ENCODE measurements around the gene CDKL5. TPM values are rescaled to one million over a fixed set of nuclear protein-coding genes. Genes with fewer than 3 reads are reported as not detected.

Gene CDKL5
- total and polyA plus RNA-seq, 10 donors = 0.24 to 10.6 (median 7.0) TPM

DNA sequence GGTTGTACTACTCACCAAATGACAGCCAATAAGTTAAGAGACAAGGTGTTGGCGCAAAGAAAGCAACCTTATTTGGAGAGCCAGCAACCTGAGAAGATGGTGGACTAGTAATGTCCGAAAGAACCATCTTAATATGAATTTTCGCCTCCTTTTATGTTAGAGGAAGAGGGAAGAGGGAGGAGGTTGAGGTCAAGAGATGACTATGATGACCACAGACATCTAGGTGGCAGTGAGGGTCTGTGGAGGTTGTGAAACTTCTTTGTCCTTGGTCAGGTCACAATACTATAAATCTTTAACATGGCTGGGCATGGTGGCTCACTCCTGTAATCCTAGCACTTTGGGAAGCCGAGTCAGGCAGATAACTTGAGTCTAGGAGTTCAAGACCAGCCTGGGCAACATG, 15.4 kb downstream of the CDKL5 start:
- TF ChIP-seq POLR2AphosphoS5 (IDR thresholded peaks at IDR 0.05) (no peak), POLR2A (IDR thresholded peaks at IDR 0.05) (no peak)
- TF ChIP-seq, protein P1, sequence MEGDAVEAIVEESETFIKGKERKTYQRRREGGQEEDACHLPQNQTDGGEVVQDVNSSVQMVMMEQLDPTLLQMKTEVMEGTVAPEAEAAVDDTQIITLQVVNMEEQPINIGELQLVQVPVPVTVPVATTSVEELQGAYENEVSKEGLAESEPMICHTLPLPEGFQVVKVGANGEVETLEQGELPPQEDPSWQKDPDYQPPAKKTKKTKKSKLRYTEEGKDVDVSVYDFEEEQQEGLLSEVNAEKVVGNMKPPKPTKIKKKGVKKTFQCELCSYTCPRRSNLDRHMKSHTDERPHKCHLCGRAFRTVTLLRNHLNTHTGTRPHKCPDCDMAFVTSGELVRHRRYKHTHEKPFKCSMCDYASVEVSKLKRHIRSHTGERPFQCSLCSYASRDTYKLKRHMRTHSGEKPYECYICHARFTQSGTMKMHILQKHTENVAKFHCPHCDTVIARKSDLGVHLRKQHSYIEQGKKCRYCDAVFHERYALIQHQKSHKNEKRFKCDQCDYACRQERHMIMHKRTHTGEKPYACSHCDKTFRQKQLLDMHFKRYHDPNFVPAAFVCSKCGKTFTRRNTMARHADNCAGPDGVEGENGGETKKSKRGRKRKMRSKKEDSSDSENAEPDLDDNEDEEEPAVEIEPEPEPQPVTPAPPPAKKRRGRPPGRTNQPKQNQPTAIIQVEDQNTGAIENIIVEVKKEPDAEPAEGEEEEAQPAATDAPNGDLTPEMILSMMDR (IDR thresholded peaks at IDR 0.05 in 8 of 11, conservative IDR thresholded peaks at IDR 0.05 in 3 of 11) = no peak

DNA sequence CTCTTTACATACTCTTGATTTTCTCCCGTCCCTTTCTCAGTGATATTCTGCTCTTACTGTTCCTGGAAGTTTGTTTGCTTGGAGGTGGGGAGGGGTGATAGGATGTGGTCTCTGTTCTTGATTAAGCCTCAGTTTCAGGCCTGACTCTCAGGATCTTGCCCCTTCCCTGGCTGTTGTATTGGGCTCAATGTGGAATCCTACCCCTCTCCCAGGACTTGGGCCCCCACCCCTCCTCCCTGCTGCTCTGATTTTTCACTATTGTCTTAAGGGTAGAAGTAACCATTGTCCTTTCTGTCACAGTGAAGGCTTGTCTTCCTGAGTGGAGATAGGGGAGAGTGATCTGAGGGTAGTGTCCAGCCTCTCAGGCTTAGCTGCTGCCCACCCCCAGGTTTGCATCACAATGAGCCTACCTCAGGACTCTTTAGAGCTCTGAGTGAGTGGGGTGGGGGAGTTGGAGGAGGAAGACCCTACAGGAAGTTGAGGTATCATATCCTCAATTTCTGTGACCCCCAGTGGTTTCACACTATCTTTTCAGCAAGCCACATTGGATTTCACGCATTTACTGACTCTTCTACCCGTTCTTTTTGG, 16.5 kb downstream of the CDKL5 start:
- no peak overlapping the region for H3K27ac ChIP-seq
- no peaks in the 10 kb centered on the region for H3K4me1 ChIP-seq
- no peaks in the 10 kb centered on the region for H3K27me3 ChIP-seq (replicated peaks in 1 of 7)
- 68 to 86% (median 75%) methylated on average over 3 of the region's 3 CpGs for WGBS, 5 donors
- intact Hi-C loops (cut with DNase I; ENCODE audit: low total_unique reads) = no loop called here
- TF ChIP-seq, protein P1 (IDR thresholded peaks at IDR 0.05 in 8 of 11, conservative IDR thresholded peaks at IDR 0.05 in 3 of 11) = no peak
- no peak for TF ChIP-seq POLR2A (IDR thresholded peaks at IDR 0.05)
- TF ChIP-seq POLR2AphosphoS5 (IDR thresholded peaks at IDR 0.05) = no peak
- DNase-seq = no peak
- H3K36me3 ChIP-seq = no peaks in the 10 kb centered on the region
- no peak overlapping the region for H3K4me3 ChIP-seq
- no peaks in the 10 kb centered on the region for H3K9me3 ChIP-seq

More for the DNA sequence above, 15.4 kb downstream of the CDKL5 start:
- Histone ChIP-seq H3K4me1 (peaks cover 0 to 6% (median 0%) of the 10 kb centered on the region in 6 donors), H3K4me3 (no peak overlapping the region), H3K27ac (no peak overlapping the region), H3K36me3 (no peaks in the 10 kb centered on the region), H3K27me3 (replicated peaks in 1 of 7) (no peaks in the 10 kb centered on the region), H3K9me3 (no peaks in the 10 kb centered on the region)
- intact Hi-C loops (cut with DNase I; ENCODE audit: low total_unique reads) = no loop called here
- 81 to 99% (median 90%) methylated on average over 4 of the region's 4 CpGs for WGBS, 5 donors
- no peak for DNase-seq

DNA sequence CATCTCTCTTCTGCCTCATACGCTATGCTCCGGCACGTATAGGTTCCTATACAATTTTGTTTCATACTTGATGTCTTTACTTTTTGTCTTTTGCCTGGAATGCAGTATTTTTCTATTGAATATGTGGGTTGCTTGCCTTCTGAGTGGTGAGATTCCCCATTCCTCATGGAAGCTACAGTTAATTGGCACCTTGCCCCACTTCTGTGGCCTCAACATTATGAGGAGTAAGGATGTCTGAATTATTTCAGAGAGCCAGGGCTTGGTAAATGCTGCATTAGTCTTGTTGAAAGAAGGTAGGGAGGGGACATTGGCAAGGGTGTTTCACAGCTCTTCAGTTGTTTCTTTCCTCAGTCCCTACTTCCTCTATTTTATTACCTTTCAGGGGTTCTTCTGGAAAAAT, 23.0 kb downstream of the CDKL5 start:
- no peaks in the 10 kb centered on the region for H3K9me3 ChIP-seq
- no peak overlapping the region for H3K4me3 ChIP-seq
- WGBS, 5 donors = 95 to 99% (median 97%) methylated on average over 3 of the region's 3 CpGs
- no peaks in the 10 kb centered on the region for H3K4me1 ChIP-seq
- DNase-seq = no peak
- H3K27me3 ChIP-seq (replicated peaks in 1 of 7) = no peaks in the 10 kb centered on the region
- TF ChIP-seq, protein P1 (IDR thresholded peaks at IDR 0.05 in 8 of 11, conservative IDR thresholded peaks at IDR 0.05 in 3 of 11) = no peak
- no peak for TF ChIP-seq POLR2AphosphoS5 (IDR thresholded peaks at IDR 0.05)
- no peak for TF ChIP-seq POLR2A (IDR thresholded peaks at IDR 0.05)
- H3K27ac ChIP-seq = no peak overlapping the region
- intact Hi-C loops (cut with DNase I; ENCODE audit: low total_unique reads) = no loop called here
- no peaks in the 10 kb centered on the region for H3K36me3 ChIP-seq

DNA sequence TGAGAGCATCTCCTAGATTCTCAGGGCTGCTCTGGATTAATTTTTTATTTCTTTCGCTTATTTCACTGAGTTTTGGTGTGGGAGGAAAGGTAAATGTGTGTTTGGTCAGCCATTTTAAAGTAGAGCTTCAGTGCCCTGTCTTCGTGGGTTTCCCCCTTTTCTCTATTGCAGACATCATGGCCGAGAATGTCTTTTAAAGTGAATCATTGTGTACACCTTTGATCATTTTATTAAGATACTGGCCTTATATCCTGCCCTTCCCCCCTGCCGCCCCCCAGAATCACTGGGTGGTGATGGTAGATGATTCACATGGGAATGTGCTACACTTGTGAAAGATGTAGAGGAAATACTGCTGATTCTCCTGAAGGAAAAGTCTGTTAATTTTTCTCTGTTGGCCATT, 23.8 kb downstream of the CDKL5 start:
- H3K27ac ChIP-seq = no peak overlapping the region
- 79 to 100% (median 92%) methylated on average over 4 of the region's 4 CpGs for WGBS, 5 donors
- intact Hi-C loops (cut with DNase I; ENCODE audit: low total_unique reads) = no loop called here

More for the DNA sequence above, 23.8 kb downstream of the CDKL5 start:
- no peak overlapping the region for H3K4me3 ChIP-seq
- no peaks in the 10 kb centered on the region for H3K4me1 ChIP-seq
- H3K27me3 ChIP-seq (replicated peaks in 1 of 7) = no peaks in the 10 kb centered on the region
- no peak for DNase-seq
- no peaks in the 10 kb centered on the region for H3K9me3 ChIP-seq
- H3K36me3 ChIP-seq = no peaks in the 10 kb centered on the region
- no peak for TF ChIP-seq POLR2A (IDR thresholded peaks at IDR 0.05)

Measured in spleen (tissue), 11 donors.